IPS-18a (cell line): Measurements from ENCODE around the gene TUBGCP5.
A peak's percentile ranks its signal among the peaks of the same experiment; 100 is the strongest.

ENCODE experiments used
- H3K27ac ChIP-seq: one replicate; pipeline ENCODE4 v1.5.1; 2013; ENCODE audit warnings: low read length
- H3K27me3 ChIP-seq: one replicate; pipeline ENCODE4 v1.6.1; 2013; ENCODE audit warnings: mild to moderate bottlenecking, low read length; ENCODE audit not compliant: control insufficient read depth, insufficient read depth
- H3K36me3 ChIP-seq: one replicate; pipeline ENCODE4 v1.6.1; 2013; ENCODE audit warnings: low read depth, low read length; ENCODE audit not compliant: control insufficient read depth
- H3K4me1 ChIP-seq: one replicate; pipeline ENCODE4 v1.6.1; 2013; ENCODE audit warnings: low read depth, low read length; ENCODE audit not compliant: control insufficient read depth
- H3K4me3 ChIP-seq: one replicate; pipeline ENCODE4 v1.5.1; 2013; ENCODE audit warnings: low read length
- H3K9ac ChIP-seq: one replicate; pipeline ENCODE4 v1.6.1; 2013; ENCODE audit warnings: mild to moderate bottlenecking, low read length, moderate library complexity
- H3K9me3 ChIP-seq: one replicate; pipeline ENCODE4 v1.6.1; 2013; ENCODE audit warnings: low read depth, low read length; ENCODE audit not compliant: control insufficient read depth

The TUBGCP5 gene

GRCh38 chr15:22956978-22957260, 82.5 kb downstream of the TUBGCP5 start:
- Histone ChIP-seq H3K27me3 (peaks cover 49% of the 10 kb centered on the region), H3K4me3 (no peak overlapping the region), H3K36me3 (no peaks in the 10 kb centered on the region), H3K4me1 (peaks cover 10% of the 10 kb centered on the region), H3K9ac (no peak overlapping the region), H3K9me3 (no peaks in the 10 kb centered on the region), H3K27ac (no peak overlapping the region)

GRCh38 chr15:22956257-22956977, 83.0 kb downstream of the TUBGCP5 start:
- Histone ChIP-seq H3K9ac (no peak overlapping the region), H3K36me3 (no peaks in the 10 kb centered on the region), H3K4me3 (no peak overlapping the region), H3K4me1 (peaks cover 10% of the 10 kb centered on the region), H3K9me3 (no peaks in the 10 kb centered on the region), H3K27me3 (peaks cover 54% of the 10 kb centered on the region), H3K27ac (no peak overlapping the region)

GRCh38 chr15:22955544-22956119, 83.7 kb downstream of the TUBGCP5 start:
- H3K36me3 ChIP-seq: no peaks in the 10 kb centered on the region
- H3K27ac ChIP-seq: no peak overlapping the region
- no peaks in the 10 kb centered on the region for H3K9me3 ChIP-seq
- H3K4me1 ChIP-seq: peaks cover 10% of the 10 kb centered on the region
- H3K9ac ChIP-seq: no peak overlapping the region
- no peak overlapping the region for H3K4me3 ChIP-seq
- H3K27me3 ChIP-seq: peaks cover 62% of the 10 kb centered on the region

- H3K4me1 ChIP-seq: peaks cover 10% of the 10 kb centered on the region
- no peak overlapping the region for H3K9ac ChIP-seq
- peaks cover 69% of the 10 kb centered on the region for H3K27me3 ChIP-seq
- H3K27ac ChIP-seq: no peak overlapping the region
- H3K9me3 ChIP-seq: no peaks in the 10 kb centered on the region
- H3K4me3 ChIP-seq: no peak overlapping the region
- H3K36me3 ChIP-seq: no peaks in the 10 kb centered on the region
Observed at GRCh38 chr15:22954798-22955543, 84.4 kb downstream of the TUBGCP5 start.

- no peaks in the 10 kb centered on the region for H3K36me3 ChIP-seq
- H3K27ac ChIP-seq: no peak overlapping the region
- no peak overlapping the region for H3K9ac ChIP-seq
- peaks cover 11% of the 10 kb centered on the region for H3K4me1 ChIP-seq
- no peak overlapping the region for H3K4me3 ChIP-seq
- peaks cover 74% of the 10 kb centered on the region for H3K27me3 ChIP-seq
- no peaks in the 10 kb centered on the region for H3K9me3 ChIP-seq
Observed at GRCh38 chr15:22954326-22954725, 85.0 kb downstream of the TUBGCP5 start.

GRCh38 chr15:22952796-22953579, 86.4 kb downstream of the TUBGCP5 start:
- Histone ChIP-seq H3K27me3 (peaks cover 81% of the 10 kb centered on the region), H3K36me3 (no peaks in the 10 kb centered on the region), H3K4me1 (peaks cover 23% of the 10 kb centered on the region), H3K9me3 (no peaks in the 10 kb centered on the region), H3K27ac (no peak overlapping the region), H3K4me3 (peak overlapping the region; percentile 33), H3K9ac (peak overlapping the region; percentile 22)

GRCh38 chr15:22951381-22952280, 87.7 kb downstream of the TUBGCP5 start:
- no peak overlapping the region for H3K4me3 ChIP-seq
- no peaks in the 10 kb centered on the region for H3K9me3 ChIP-seq
- peaks cover 23% of the 10 kb centered on the region for H3K4me1 ChIP-seq
- peaks cover 79% of the 10 kb centered on the region for H3K27me3 ChIP-seq
- H3K36me3 ChIP-seq: no peaks in the 10 kb centered on the region
- H3K9ac ChIP-seq: no peak overlapping the region
- H3K27ac ChIP-seq: no peak overlapping the region

GRCh38 chr15:22951031-22951380, 88.4 kb downstream of the TUBGCP5 start:
- Histone ChIP-seq H3K9me3 (no peaks in the 10 kb centered on the region), H3K9ac (no peak overlapping the region), H3K27me3 (peaks cover 73% of the 10 kb centered on the region), H3K4me3 (no peak overlapping the region), H3K36me3 (no peaks in the 10 kb centered on the region), H3K27ac (no peak overlapping the region), H3K4me1 (peaks cover 23% of the 10 kb centered on the region)

- peaks cover 23% of the 10 kb centered on the region for H3K4me1 ChIP-seq
- peaks cover 67% of the 10 kb centered on the region for H3K27me3 ChIP-seq
- H3K36me3 ChIP-seq: no peaks in the 10 kb centered on the region
- no peak overlapping the region for H3K9ac ChIP-seq
- H3K9me3 ChIP-seq: no peaks in the 10 kb centered on the region
- H3K4me3 ChIP-seq: no peak overlapping the region
- no peak overlapping the region for H3K27ac ChIP-seq
Observed at GRCh38 chr15:22950256-22950990, 88.9 kb downstream of the TUBGCP5 start.
